Adrenal gland (tissue), 12 donors: ENCODE results near the gene GPC6. TPM values are rescaled to one million over a fixed set of nuclear protein-coding genes. Genes with fewer than 3 reads are reported as not detected.

Experiments
- DNase-seq, 7 donors: peaks; one replicate each; pipeline ENCODE4 v3.0.0-alpha.2; 2019 to 2020
- H3K27ac ChIP-seq, 5 donors: fragments of 200-600 bp; sonication (generic) in 4 of 5; 1 replicate in 3 of 5; 2 replicates in 2 of 5; pipeline versions ENCODE4 v1.5.1 to v1.8.0; 2016 to 2020; ENCODE audit warnings: mild to moderate bottlenecking in 1 of 5
- H3K27me3 ChIP-seq: fragments of 200-600 bp; 2 replicates; pipeline ENCODE4 v1.8.0; 2021
- H3K36me3 ChIP-seq, 2 donors: fragments of 200-600 bp; replicated peaks in 1 of 2; 1 replicate in 1 of 2; 2 replicates in 1 of 2; pipeline versions ENCODE4 v1.5.1 to v1.8.0; 2018 to 2022
- H3K4me1 ChIP-seq, 2 donors: fragments of 200-600 bp; replicated peaks in 1 of 2; 1 replicate in 1 of 2; 2 replicates in 1 of 2; pipeline versions ENCODE4 v1.5.1 to v1.8.0; 2018 to 2021
- H3K4me3 ChIP-seq, 4 donors: fragments of 200-600 bp; sonication (generic) in 3 of 4; one replicate each; pipeline ENCODE4 v1.5.1; 2016 to 2018
- H3K9me3 ChIP-seq, 3 donors: fragments of 200-600 bp; sonication (generic) in 1 of 3; replicated peaks in 1 of 3; 1 replicate in 2 of 3; 2 replicates in 1 of 3; pipeline versions ENCODE4 v1.5.1 to v1.8.0; 2016 to 2021
- CTCF ChIP-seq, 6 experiments: fragments of 450-650 bp in 4 of 6; fragments of 200-600 bp in 2 of 6; sonication (generic) in 1 of 6; IDR thresholded peaks; 1 replicate in 5 of 6; 2 replicates in 1 of 6; pipeline versions ENCODE4 v1.5.1 to v1.8.0; 2016 to 2021; ENCODE audit warnings: antibody characterized with exemption in 6 of 6, mild to moderate bottlenecking in 2 of 6, moderate library complexity in 1 of 6
- POLR2A ChIP-seq, 2 donors: fragments of 450-650 bp; IDR thresholded peaks; one replicate each; pipeline ENCODE4 v1.6.1; 2017; ENCODE audit warnings: antibody characterized with exemption in 2 of 2, mild to moderate bottlenecking in 2 of 2, moderate library complexity in 1 of 2
- WGBS, 4 donors: extraction: QIAGEN DNeasy Blood & Tissue Kit in 2 of 4; methylation state at CpG; one replicate each; pipeline versions ENCODE4 v1.1.5 to v1.1.7; 2013 to 2017; 5-methylcytosine and 5-hydroxymethylcytosine counted together
- intact Hi-C, 2 donors: fragments of 100-400 bp; cut with DNase I; formaldehyde crosslinking; loops; one replicate each; pipeline versions ENCODE4 v1.14.1 to v1.15.0; 2022 to 2023
- polyA plus RNA-seq, 3 donors: library from polyadenylated mRNA; stranded (reverse); fragments of 200-250 nt in 2 of 3; fragments of 350-450 nt in 1 of 3; fragmentation: Illumina TruSeq in 1 of 3; extraction: RNeasy Lipid Tissue Mini Kit (QIAGEN cat#74804) in 1 of 3; gene quantifications; one replicate each; pipeline ENCODE4 v1.2.3, GENCODE V29; 2013 to 2014
- total RNA-seq, 9 donors: library from RNA; depleted of rRNA in 4 of 9; stranded (reverse); fragments of >200 nt in 4 of 9; fragments of 120-200 nt in 1 of 9; fragmentation: NEBNext Ultra II Directional in 1 of 9; extraction: Animal tissue kit (Norgen Biotek cat#: 25700) in 1 of 9; gene quantifications; one replicate each; pipeline versions ENCODE4 v1.1.0 to v1.2.4, GENCODE V29; 2013 to 2023
- donor health status: healthy with polysubstance abuse.
- donor health status: Bipolar disorder and iron deficiency.
- donor health status: DM: yes; HTN: yes; CAD: no.
- donor health status: DM: no; HTN: no; CAD: no.
- donor health status: DM: no; HTN: no; CAD: no.
- donor health status: DM: yes; HTN: yes; CAD: no.

The GPC6 gene
- total and polyA plus RNA-seq, 12 donors: 0.37 to 62.3 (median 2.5) TPM

- Histone ChIP-seq H3K36me3 (no peaks in the 10 kb centered on the region), H3K4me1 (peaks cover 6 to 26% of the 10 kb centered on the region in 2 donors), H3K9me3 (no peaks in the 10 kb centered on the region), H3K27ac (no peak overlapping the region), H3K27me3 (no peaks in the 10 kb centered on the region), H3K4me3 (no peak overlapping the region)
- DNase-seq: no peak
- WGBS, 4 donors: 86 to 100% (median 92%) methylated on average over 3 of the region's 3 CpGs
- TF ChIP-seq CTCF (IDR thresholded peaks at IDR 0.05) (no peak), POLR2A (IDR thresholded peaks at IDR 0.05) (no peak)
- intact Hi-C loops: no loop called here
Measured at GRCh38 chr13:94313926-94314325, 1087.3 kb downstream of the GPC6 start.

GRCh38 chr13:94315188-94315587, 1088.6 kb downstream of the GPC6 start:
- Histone ChIP-seq H3K9me3 (no peaks in the 10 kb centered on the region), H3K4me1 (peaks cover 6 to 21% of the 10 kb centered on the region in 2 donors), H3K36me3 (no peaks in the 10 kb centered on the region), H3K27ac (no peak overlapping the region), H3K4me3 (no peak overlapping the region), H3K27me3 (no peaks in the 10 kb centered on the region)
- 89 to 100% (median 96%) methylated on average over 1 of the region's 1 CpG for whole genome bisulfite sequencing, 4 donors
- no peak for DNase-seq
- no peak for TF ChIP-seq POLR2A (IDR thresholded peaks at IDR 0.05)
- TF ChIP-seq CTCF (IDR thresholded peaks at IDR 0.05): no peak
- intact Hi-C loops: no loop called here

GRCh38 chr13:94317063-94317491, 1090.5 kb downstream of the GPC6 start:
- intact Hi-C loops: no loop called here
- Histone ChIP-seq H3K4me1 (peaks cover 5 to 14% of the 10 kb centered on the region in 2 donors), H3K9me3 (no peaks in the 10 kb centered on the region), H3K27me3 (no peaks in the 10 kb centered on the region), H3K27ac (no peak overlapping the region), H3K4me3 (no peak overlapping the region), H3K36me3 (no peaks in the 10 kb centered on the region)
- no peak for DNase-seq
- 19 to 29% (median 23%) methylated on average over 2 of the region's 2 CpGs for WGBS, 4 donors
- TF ChIP-seq CTCF (IDR thresholded peaks at IDR 0.05) (no peak), POLR2A (IDR thresholded peaks at IDR 0.05) (no peak)

- intact Hi-C loops: no loop called here
- Histone ChIP-seq H3K27ac (no peak overlapping the region), H3K36me3 (no peaks in the 10 kb centered on the region), H3K27me3 (no peaks in the 10 kb centered on the region), H3K9me3 (no peaks in the 10 kb centered on the region), H3K4me1 (peaks cover 0 to under 1% of the 10 kb centered on the region in 2 donors), H3K4me3 (no peak overlapping the region)
- DNase-seq: no peak
- TF ChIP-seq CTCF (IDR thresholded peaks at IDR 0.05): no peak
- no peak for TF ChIP-seq POLR2A (IDR thresholded peaks at IDR 0.05)
- 82 to 91% (median 89%) methylated on average over 3 of the region's 3 CpGs for WGBS, 4 donors
Measured at GRCh38 chr13:94318418-94318817, 1091.8 kb downstream of the GPC6 start.
